Stomach (tissue), 9 donors: Measurements from ENCODE around the gene FCGR2B. TPM values are rescaled to one million over a fixed set of nuclear protein-coding genes. Genes with fewer than 3 reads are reported as not detected.
"Not testable (repeated sequence)": the region's sequence is repeated elsewhere in the genome, so short reads cannot be mapped to it uniquely, and the experiment has no call there.

Source experiments
- DNase-seq, 2 donors: peaks; one replicate each; pipeline versions ENCODE4 v3.0.0 to v3.0.0-alpha.2; 2013 to 2019
- H3K27ac ChIP-seq, 5 donors: fragments of 200-600 bp in 4 of 5; sonication (generic) in 4 of 5; one replicate each; pipeline ENCODE4 v1.5.1; 2013 to 2019; ENCODE audit warnings: mild to moderate bottlenecking in 1 of 5, moderate library complexity in 1 of 5
- H3K27me3 ChIP-seq, 3 donors: fragments of 200-600 bp; sonication (generic); one replicate each; pipeline ENCODE4 v1.5.1; 2017 to 2019; ENCODE audit warnings: mixed run types in 1 of 3
- H3K36me3 ChIP-seq, 4 donors: fragments of 200-600 bp; sonication (generic); 1 replicate in 3 of 4; 2 replicates in 1 of 4; pipeline ENCODE4 v1.5.1; 2016 to 2019
- H3K4me1 ChIP-seq, 4 donors: fragments of 200-600 bp; sonication (generic); one replicate each; pipeline ENCODE4 v1.5.1; 2016 to 2019
- H3K4me3 ChIP-seq, 4 donors: fragments of 200-600 bp; sonication (generic) in 3 of 4; one replicate each; pipeline ENCODE4 v1.5.1; 2016 to 2019; ENCODE audit warnings: mild to moderate bottlenecking in 1 of 4
- H3K9me3 ChIP-seq, 4 donors: fragments of 200-600 bp; sonication (generic); one replicate each; pipeline ENCODE4 v1.5.1; 2016 to 2019
- EP300 ChIP-seq: sonication (generic); formaldehyde crosslinking; IDR thresholded peaks from one replicate; pipeline ENCODE4 v1.6.1; 2017; ENCODE audit warnings: antibody characterized with exemption
- POLR2A ChIP-seq, 4 donors: fragments of 450-650 bp; IDR thresholded peaks; one replicate each; pipeline ENCODE4 v1.6.1; 2016; ENCODE audit warnings: antibody characterized with exemption in 4 of 4, control low read depth in 2 of 4, mild to moderate bottlenecking in 1 of 4, moderate library complexity in 1 of 4
- POLR2AphosphoS5 ChIP-seq, 3 donors: sonication (generic); formaldehyde crosslinking; IDR thresholded peaks; one replicate each; pipeline ENCODE4 v1.6.1; 2016; ENCODE audit warnings: antibody characterized with exemption in 3 of 3
- WGBS, 5 donors: extraction: QIAGEN DNeasy Blood & Tissue Kit in 3 of 5; methylation state at CpG; one replicate each; pipeline versions ENCODE4 v1.1.5 to v1.1.7; 2013 to 2018; 5-methylcytosine and 5-hydroxymethylcytosine counted together
- intact Hi-C: fragments of 100-400 bp; cut with DNase I; formaldehyde crosslinking; loops from one replicate; pipeline ENCODE4 v1.15.1; 2023; ENCODE audit warnings: low total_unique reads
- polyA plus RNA-seq, 3 donors: library from polyadenylated mRNA; stranded (reverse); fragments of 200-250 nt; gene quantifications; one replicate each; pipeline ENCODE4 v1.2.3, GENCODE V29; 2013
- total RNA-seq, 5 donors: library from RNA; depleted of rRNA; stranded (reverse); fragments of >200 nt; gene quantifications; one replicate each; pipeline versions ENCODE4 v1.1.0 to v1.2.3, GENCODE V29; 2014 to 2016
- TF ChIP-seq, protein P1 (sequence below), 7 experiments: fragments of 450-650 bp in 4 of 7; fragments of 200-600 bp in 3 of 7; sonication (generic) in 3 of 7; IDR thresholded peaks; one replicate each; pipeline ENCODE4 v1.5.1; 2016 to 2019; ENCODE audit warnings: antibody characterized with exemption in 7 of 7, control low read depth in 2 of 7, mild to moderate bottlenecking in 1 of 7
- donor health status: healthy with polysubstance abuse.
- donor health status: Bipolar disorder and iron deficiency.
- donor health status: healthy.

The FCGR2B gene
- total and polyA plus RNA-seq, 8 donors = 0.58 to 16.9 (median 2.1) TPM

DNA sequence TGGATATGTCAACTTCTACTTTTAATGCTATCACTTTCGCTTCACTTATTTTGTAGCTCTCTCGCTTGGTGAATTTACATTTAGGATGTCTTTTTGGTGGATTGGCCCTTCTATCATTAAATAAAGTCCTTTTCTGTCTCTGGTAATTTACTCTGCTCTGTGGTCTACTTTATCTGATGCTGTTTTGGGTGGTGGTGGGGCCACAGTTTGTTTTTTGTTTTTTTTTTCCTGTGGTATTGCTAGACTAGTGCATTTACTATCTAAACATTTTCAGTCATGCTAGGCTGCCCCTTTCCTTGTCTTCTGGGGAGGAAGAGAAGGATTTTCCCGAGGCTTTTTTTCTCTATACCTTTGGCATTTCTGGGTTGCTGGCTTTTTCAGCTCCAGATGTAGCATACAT, 26.0 kb downstream of the FCGR2B start:
- no peak for DNase-seq
- Histone ChIP-seq H3K4me3 (no peak overlapping the region), H3K4me1 (no peaks in the 10 kb centered on the region), H3K27me3 (peaks cover 0 to 38% (median 11%) of the 10 kb centered on the region in 3 donors), H3K27ac (no peak overlapping the region), H3K9me3 (no peaks in the 10 kb centered on the region), H3K36me3 (no peaks in the 10 kb centered on the region)
- TF ChIP-seq POLR2A (IDR thresholded peaks at IDR 0.05) = no peak
- TF ChIP-seq, protein P1, sequence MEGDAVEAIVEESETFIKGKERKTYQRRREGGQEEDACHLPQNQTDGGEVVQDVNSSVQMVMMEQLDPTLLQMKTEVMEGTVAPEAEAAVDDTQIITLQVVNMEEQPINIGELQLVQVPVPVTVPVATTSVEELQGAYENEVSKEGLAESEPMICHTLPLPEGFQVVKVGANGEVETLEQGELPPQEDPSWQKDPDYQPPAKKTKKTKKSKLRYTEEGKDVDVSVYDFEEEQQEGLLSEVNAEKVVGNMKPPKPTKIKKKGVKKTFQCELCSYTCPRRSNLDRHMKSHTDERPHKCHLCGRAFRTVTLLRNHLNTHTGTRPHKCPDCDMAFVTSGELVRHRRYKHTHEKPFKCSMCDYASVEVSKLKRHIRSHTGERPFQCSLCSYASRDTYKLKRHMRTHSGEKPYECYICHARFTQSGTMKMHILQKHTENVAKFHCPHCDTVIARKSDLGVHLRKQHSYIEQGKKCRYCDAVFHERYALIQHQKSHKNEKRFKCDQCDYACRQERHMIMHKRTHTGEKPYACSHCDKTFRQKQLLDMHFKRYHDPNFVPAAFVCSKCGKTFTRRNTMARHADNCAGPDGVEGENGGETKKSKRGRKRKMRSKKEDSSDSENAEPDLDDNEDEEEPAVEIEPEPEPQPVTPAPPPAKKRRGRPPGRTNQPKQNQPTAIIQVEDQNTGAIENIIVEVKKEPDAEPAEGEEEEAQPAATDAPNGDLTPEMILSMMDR (IDR thresholded peaks at IDR 0.05) = no peak
- no peak for TF ChIP-seq POLR2AphosphoS5 (IDR thresholded peaks at IDR 0.05)
- TF ChIP-seq EP300 = no peak
- intact Hi-C loops = no loop called here
- 62 to 70% (median 64%) methylated on average over 3 of the region's 3 CpGs for WGBS, 5 donors

DNA sequence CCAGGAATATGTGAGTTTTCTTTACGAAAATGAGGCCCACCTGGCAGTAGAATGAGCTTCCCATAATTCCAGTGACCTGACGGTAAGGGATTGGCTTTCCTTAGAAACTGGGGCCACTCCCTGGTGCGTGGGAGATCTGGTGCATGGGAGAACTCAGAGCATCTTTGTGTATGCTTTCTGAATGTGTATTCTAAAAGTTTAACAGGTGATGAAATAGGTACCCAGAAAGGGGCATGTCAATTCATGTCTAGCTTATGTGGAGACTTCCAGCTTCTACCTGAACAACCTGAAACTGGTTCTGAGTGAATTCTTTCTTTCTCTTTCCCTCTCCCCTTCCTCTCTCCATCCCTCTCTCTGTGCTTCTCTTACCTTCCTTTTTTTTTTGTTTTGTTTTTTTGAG, 28.9 kb downstream of the FCGR2B start:
- no peak for DNase-seq
- H3K9me3 ChIP-seq = peaks cover 0 to 4% (median 0%) of the 10 kb centered on the region in 4 donors
- TF ChIP-seq, protein P1 (IDR thresholded peaks at IDR 0.05) = no peak
- TF ChIP-seq POLR2AphosphoS5 (IDR thresholded peaks at IDR 0.05) (no peak), EP300 (no peak), POLR2A (IDR thresholded peaks at IDR 0.05) (no peak)
- WGBS, 5 donors = 52 to 75% (median 66%) methylated on average over 3 of the region's 3 CpGs
- H3K4me1 ChIP-seq = no peaks in the 10 kb centered on the region
- H3K4me3 ChIP-seq = no peak overlapping the region
- intact Hi-C loops = no loop called here
- peaks cover 0 to 38% (median 11%) of the 10 kb centered on the region in 3 donors for H3K27me3 ChIP-seq
- H3K27ac ChIP-seq = no peak overlapping the region
- H3K36me3 ChIP-seq = no peaks in the 10 kb centered on the region

DNA sequence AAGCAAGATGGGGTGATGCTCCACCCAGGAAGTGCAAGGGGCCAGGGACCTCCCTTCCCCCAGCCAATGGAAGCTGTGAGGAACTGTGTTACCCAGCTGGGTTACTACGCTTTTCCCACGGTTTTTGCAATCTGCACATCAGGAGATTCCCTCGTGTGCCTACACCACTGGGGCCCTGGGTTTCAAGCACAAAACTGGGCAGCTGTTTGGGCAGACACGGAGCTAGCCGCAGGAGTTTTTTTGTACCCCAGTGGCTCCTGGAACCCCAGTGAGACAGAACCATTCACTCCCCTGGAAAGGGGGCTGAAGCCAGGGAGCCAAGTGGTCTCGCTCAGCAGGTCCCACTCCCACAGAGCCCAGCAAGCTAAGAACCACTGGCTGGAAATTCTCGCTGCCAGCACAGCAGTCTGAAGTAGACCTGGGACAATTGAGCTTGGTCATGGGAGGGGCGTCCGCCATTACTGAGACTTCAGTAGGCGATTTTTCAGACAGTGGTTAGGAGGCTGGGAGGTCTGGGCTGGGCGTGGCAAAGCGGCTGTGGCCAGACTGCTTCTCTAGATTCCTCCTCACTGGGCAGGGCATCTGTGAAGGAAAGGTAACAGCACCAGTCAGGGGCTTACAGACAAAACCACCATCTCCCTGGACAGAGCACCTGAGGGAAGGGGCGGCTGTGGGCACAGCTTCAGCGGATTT, 30.2 kb downstream of the FCGR2B start:
- WGBS, 5 donors = 78 to 89% (median 88%) methylated on average over 7 to 14 of the region's 14 CpGs
- H3K9me3 ChIP-seq, intact Hi-C loops, H3K4me3 ChIP-seq, H3K4me1 ChIP-seq, H3K27ac ChIP-seq, DNase-seq, H3K36me3 ChIP-seq: not testable (repeated sequence)
- peaks cover 0 to 38% (median 11%) of the 10 kb centered on the region in 3 donors for H3K27me3 ChIP-seq

DNA sequence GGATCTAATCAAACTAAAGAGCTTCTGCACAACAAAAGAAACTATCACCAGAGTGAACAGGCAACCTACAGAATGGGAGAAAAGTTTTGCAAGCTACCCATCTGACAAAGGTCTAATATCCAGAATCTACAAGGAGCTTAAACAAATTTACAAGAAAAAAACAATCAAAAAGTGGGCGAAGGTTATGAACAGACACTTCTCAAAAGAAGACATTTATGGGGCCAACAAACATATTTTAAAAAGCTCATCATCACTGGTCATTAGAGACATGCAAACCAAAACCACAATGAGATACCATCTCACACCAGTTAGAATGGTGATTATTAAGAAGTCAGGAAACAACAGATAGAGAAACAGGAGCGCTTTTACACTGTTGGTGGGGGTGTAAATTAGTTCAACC, 35.4 kb downstream of the FCGR2B start:
- 78 to 92% (median 87%) methylated on average over 2 of the region's 2 CpGs for WGBS, 5 donors
- H3K27me3 ChIP-seq, intact Hi-C loops, DNase-seq, H3K27ac ChIP-seq, H3K4me3 ChIP-seq, H3K36me3 ChIP-seq, H3K9me3 ChIP-seq, H3K4me1 ChIP-seq: not testable (repeated sequence)

DNA sequence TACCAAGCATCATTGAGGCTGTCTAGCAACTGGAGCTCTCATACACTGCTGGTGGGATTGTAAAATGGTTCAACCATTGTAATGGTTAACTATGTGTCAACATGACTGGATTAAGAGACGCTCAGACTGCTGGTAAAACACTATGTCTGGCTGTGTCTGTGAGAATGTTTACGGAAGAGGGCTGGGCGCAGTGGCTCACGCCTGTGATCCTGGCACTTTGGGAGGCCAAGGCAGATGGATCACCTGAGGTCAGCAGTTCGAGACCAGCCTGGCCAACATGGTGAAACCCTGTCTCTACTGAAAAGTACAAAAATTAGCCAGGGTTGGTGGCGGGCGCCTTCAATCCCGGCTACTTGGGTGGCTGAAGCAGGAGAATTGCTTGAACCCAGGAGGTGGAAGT, 39.3 kb downstream of the FCGR2B start:
- WGBS, 5 donors = 39 to 51% (median 44%) methylated on average over 8 of the region's 8 CpGs

More for the DNA sequence above, 39.3 kb downstream of the FCGR2B start:
- Histone ChIP-seq H3K27me3 (no peaks in the 10 kb centered on the region), H3K27ac (no peak overlapping the region), H3K4me1 (no peaks in the 10 kb centered on the region), H3K4me3 (no peak overlapping the region), H3K9me3 (no peaks in the 10 kb centered on the region), H3K36me3 (no peaks in the 10 kb centered on the region)
- DNase-seq = peak in 1 of 2 donors; percentile 68
- no peak for TF ChIP-seq POLR2AphosphoS5 (IDR thresholded peaks at IDR 0.05)
- TF ChIP-seq, protein P1 (IDR thresholded peaks at IDR 0.05) = no peak
- TF ChIP-seq EP300 = no peak
- no peak for TF ChIP-seq POLR2A (IDR thresholded peaks at IDR 0.05)
- intact Hi-C loops = no loop called here
